HG03342 (cell line): ENCODE results near the gene NRARP.

Source experiments
- ATAC-seq: cut with Tn5 transposase; IDR thresholded peaks from one replicate; pipeline ENCODE4 v1.9.1; 2021; ENCODE audit warnings: mild to moderate bottlenecking, moderate library complexity; ENCODE audit not compliant: unreplicated experiment

Gene NRARP

DNA sequence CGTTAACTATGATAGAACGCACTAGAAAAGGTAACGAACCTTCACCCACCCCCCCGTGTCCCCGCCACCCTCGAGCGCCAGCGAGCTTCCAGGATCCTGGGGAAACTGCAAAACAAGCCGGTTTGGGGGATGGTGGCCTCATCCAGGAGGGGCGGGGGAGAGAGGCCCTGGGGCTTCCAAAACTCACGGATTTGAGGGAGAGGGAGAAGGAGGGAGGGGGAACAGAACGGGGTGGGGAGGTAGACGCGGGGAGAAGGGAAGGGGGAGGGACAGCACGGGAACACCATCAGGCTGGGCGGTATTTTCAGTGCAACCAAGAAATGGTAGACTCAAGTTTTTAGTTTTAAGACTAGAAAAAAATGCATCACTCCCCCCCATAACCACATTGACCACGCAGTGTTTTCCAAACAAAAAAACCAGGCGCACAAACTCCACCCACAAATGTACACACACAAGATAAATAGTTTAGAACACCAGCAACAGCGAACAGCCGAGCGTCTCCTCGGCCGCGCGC lies 1.4 kb downstream of the NRARP start:
- no peak for ATAC-seq

DNA sequence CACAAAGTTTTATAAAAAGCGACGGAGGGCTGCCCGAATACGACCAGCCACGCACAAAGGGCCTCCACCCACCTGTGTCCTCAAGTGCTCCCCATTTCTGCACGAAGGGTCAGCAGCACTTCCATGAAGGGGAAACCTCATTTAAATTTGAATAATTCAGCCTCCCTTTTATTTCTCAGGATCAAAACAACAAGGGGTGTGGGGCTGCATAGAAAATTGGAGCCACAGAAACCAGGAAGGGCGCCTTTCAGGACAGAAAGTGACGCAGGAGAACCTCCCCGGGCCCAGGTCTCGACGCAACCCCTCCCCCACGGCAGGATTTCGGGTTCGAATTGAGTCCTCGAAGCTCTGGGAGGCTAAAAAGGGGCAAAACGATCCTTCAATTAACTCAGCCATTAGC lies 2.1 kb downstream of the NRARP start:
- no peak for ATAC-seq

DNA sequence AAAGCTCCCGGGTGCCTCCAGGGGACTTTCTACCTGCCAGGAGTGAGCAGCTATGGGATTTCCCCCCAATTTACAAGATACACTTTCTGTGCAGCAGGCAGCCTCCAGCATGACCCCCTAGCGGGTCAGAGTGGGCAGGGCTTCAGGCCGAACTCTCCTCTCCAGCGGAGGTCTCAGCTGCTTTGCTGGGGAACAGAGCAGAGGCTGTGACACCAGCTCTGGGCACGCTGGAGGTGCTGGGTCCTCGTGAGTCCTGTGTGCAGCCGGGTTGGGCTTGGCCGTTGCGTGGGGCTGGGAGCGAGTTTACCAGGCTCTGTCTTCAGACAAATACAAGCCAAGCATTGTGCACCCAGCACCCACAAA lies 2.9 kb downstream of the NRARP start:
- ATAC-seq = no peak

DNA sequence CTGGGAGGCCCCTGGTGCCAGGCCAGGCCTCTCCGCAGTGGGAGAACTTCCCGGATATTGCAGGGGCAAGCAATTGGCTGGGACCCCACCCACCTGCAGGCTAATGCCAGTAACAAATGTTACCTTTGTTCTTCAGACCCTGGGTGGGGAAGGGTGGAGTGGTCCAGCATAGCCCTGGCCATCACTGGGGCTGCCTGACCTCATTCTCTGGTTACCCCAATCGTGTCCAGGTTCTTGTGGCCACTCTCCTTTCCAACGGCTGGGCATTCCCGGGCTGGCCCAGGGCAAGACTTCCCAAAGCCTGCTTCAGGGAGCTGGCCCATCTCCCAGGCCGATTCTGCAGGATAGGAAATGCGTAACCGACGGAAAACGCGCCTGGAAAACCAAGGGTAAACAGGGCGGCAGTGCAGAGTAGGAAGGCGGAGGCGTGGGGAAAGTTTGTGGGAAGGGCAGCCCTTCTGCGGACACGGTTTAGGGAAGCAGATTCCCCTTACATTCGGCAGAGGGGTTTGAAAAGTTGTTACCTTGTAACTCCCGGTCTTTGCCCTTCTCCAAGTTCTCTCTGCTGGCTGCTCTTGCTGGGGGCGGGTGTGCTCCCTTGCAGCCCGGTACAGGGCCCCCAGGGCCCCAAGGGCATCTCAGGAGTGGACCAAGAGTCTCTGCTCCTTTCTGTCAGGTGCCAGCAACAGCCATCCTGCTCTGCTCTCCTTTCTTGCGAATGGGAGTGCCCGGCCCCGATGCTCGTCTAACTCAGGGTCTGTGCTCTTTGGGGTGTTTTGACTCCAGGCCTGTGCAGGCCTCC lies 3.5 kb downstream of the NRARP start:
- ATAC-seq = no peak

DNA sequence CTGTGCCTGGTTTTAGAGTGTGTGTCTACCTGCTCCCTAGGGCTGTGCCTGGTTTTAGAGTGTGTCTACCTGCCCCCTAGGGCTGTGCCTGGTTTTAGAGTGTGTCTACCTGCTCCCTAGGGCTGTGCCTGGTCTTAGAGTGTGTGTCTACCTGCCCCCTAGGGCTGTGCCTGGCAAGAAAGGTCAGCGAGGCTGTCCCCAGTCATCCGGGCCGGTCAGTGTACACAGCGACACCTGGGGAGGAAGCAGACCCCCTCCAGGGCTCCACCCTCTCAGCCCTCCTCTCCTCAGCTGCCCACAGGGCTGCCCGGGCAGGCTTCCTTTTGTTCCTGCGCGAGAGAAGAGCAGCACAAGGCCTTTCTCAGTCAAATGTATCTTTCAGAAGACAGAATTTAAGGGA lies 4.1 kb downstream of the NRARP start:
- no peak for ATAC-seq

DNA sequence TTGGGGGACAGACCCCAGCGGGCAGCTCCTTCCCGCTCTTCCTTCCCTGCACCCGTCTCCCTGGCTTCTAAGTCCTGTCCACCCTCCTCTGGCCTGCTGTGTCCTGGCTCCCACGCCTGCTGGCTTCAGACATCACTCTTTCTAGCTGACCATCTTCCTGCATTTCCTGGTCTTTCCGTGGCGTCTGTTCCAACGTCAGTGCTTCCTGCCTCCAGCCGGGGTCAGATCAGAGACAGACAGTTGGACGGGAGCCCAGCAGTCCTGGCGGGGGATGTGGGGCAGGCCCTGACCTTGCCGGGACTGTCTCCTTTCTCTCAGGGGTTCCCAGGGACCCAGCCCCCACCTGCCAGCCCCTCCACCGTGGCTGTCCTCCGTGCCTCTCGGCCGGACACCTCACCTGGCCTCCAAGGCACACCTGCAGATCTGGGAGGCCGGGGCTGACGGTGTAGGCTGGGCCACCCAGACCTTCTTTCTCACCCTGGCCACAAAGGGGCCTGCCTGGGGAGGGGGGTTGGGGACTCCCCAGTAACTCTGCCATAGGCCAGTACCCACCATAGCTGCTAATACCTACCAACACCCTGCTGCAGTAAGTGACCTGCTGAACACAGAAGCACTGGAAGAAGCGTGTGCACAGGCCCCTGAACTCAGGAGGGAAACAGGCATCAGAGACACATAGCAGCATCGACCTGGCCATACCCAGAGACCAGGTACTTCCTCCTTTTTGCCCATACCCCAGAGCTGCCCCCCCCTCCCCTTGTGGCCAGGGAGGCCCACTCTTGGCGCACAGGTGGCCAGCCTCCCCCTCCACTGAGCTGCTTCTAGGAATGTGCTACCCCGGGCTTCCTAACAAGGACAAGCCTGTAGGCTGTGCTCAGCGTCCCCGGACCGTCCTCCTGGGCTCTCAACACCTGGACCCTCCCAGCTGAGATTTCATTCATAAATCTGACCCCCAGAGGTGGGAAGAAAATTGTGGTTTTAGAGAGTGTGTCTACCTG lies 5.1 kb downstream of the NRARP start:
- no peak for ATAC-seq

DNA sequence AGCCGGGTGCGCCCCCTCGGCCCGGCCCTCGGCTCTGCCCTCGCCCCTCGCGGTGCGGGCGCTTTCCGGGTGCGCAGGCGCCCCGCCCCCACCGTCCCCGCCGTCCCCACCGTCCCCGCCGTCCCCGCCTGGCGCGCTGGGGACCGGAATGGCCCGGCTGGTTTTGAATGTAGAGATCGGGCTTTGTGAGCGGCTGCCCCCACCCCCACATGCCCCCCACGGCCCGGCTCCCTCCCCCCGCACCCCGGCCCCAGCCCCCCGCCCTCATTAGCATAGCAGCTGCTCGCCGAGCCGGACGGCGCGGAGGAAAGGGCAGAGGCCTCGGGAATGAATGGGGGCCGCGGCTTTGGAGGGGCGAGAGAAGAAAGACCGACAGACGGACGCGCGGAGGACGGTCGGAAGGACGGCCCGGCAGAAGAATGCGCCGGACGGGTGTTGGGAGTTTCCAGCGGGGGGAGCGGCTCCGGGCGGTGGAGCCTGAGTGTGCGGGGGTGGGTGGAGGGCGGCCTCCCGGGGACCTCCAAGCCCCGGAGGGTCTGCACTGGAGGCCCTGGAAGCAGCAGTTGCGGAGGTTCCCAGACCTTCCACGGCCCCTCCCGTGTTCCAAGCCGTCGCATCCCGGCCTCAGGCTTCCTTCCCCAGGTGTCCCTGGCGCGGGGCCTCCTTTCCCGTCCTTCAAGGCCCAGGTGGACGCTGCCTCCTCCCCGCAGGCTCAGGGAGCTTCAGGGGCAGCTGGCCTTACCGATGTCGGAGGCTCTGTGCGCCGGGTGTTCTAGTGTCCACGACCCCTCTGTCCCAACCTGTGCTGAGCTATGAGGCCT lies 6.0 kb downstream of the NRARP start:
- ATAC-seq = no peak

DNA sequence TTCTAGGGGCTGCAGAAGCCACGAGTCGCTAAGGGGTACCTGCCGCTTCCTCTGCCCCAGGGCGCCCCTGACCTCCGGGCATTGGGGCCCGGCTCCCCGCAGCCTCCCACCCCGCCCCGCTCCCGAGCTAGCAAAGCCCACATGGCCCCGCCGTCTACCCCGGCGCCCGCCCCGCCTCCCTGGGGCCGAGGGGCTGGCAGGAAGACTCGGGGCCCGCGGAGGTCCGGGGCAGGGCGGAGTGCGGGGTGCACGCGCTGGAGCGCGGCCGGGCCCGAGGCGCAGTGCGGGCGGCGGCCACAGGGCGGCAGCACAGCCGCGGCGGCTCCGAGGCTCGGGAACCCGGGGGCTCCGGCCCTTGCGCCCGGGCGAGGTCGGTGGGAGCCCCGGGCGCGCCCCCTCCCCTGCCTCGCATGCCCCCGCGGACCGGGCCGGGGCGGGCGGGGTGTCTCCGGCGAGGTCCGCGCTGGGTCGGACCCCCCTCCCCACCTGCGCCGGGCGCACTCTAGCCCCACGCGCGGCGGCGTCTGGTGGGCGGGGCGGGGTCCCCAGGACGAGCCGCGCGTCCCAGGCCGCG lies 6.7 kb downstream of the NRARP start:
- ATAC-seq = peak; percentile 62

DNA sequence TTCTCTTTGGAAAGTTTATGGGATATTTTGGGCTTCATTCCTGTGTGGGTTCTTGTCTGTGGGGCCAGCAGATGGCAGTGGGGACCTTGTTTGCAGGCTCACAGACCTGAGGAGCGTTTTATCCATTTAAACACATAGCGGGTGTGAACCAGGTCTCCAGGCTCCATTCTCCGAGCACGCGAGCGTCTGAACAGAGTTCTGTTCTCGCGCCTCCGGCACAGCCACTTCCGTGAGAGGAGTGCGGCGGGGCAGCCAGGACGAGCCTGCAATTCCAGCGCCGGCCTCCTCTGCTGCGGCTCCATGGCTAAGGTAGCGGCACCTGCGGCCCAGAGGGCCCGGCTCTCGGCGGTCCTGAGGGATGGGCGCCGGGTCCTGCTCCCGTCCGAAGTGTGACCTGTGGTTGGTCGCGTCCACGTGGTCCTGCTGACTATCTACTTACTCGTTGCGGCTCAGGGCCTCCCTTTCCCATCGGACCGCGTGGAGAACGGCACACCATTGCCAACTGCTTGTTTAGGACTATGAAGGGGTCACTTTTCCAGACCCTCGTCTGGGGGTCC lies 7.3 kb downstream of the NRARP start:
- ATAC-seq = no peak

DNA sequence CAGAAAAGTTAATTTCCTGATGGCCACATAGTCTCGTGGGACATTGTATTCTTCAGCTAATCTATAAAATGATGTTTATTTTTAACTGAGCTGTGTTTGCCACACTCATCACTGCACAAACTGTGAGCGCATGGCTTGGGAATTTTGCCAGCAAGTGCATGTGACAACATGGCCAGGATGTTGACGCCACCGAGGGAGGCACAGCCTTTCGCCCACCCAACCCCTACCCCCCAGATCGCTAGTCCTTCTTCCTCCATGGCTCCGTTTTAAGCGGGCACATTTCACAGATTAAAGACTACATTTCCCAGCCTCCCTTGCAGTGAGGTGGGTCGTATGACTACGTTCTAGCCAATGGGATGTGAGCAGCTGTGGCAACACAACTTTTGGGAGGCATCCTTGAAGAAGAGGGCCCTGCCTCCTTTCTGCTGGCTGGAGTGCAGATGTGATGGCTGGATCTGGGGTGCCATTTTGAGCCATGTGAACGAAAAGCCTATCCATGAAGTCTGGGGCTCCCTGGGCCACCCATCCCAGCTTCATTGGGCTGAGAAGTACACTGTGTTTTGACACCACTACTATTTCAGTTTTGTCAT lies 7.9 kb downstream of the NRARP start:
- ATAC-seq = no peak

DNA sequence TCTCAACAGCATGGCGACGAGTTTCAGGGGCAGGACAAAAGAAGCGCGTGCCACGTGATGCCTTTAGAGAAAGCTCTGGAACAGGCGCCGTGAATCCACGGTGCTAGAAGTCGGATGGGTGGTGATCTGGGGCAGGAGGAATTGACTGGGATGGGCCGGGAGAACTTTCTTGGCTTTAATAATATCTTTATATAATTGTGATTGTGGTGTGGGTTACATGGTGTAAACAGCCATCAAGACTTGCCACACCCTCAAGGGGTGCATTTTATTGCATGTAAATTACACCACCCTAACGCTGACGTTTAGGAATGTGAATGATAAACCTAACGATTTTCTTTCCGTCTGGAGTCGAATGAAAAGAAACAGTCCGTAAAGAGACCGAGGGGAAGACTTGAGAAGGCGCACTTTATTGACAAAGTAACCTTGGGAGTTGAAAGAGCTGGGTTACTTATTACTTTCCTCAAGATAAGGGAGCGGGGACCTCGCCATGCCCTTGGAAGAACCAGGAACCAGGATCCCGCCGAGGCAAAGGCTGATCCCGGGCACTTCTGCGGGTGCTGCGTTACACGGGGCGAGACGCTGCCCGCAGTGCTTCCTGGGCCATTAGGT lies 8.5 kb downstream of the NRARP start:
- no peak for ATAC-seq

DNA sequence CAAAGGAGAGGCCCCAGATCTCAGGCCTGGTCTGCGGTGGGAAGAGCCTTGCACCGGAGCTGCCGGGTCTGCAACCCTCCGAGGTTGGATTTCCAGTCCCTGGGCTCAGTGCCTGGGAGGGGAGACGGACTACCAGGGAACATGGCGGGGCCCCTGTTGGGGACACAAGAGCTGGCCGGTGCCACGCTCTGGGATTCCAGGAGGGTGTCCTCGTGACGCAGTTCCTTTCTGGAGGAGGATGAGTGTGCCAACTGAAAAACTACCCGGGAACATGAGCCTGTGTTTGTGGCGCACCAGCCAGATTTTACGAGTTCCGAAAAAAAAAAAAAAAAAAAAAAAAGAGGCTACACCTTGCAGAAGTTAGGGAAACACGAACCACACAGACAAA lies 9.0 kb downstream of the NRARP start:
- ATAC-seq = no peak

DNA sequence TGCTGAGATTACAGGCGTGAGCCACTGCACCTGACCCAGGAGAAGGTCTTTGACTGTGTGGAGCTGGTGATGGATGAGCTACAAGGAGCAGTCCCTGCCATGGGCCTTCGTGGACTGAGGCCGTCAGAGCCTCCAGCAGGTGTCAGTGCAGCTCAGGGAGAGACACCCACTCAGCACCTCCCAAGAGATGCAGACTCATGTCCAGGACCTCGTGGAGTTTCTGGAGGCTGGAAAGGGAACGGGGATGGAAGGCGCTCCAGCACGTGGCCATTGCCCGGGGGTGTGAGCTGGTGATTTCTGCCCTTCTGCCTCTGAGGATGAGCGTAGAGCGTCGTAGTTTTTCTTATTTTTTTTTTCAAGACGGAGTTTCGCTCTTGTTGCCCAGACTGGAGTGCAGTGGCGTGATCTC lies 15.1 kb downstream of the NRARP start:
- ATAC-seq = peak; percentile 23

DNA sequence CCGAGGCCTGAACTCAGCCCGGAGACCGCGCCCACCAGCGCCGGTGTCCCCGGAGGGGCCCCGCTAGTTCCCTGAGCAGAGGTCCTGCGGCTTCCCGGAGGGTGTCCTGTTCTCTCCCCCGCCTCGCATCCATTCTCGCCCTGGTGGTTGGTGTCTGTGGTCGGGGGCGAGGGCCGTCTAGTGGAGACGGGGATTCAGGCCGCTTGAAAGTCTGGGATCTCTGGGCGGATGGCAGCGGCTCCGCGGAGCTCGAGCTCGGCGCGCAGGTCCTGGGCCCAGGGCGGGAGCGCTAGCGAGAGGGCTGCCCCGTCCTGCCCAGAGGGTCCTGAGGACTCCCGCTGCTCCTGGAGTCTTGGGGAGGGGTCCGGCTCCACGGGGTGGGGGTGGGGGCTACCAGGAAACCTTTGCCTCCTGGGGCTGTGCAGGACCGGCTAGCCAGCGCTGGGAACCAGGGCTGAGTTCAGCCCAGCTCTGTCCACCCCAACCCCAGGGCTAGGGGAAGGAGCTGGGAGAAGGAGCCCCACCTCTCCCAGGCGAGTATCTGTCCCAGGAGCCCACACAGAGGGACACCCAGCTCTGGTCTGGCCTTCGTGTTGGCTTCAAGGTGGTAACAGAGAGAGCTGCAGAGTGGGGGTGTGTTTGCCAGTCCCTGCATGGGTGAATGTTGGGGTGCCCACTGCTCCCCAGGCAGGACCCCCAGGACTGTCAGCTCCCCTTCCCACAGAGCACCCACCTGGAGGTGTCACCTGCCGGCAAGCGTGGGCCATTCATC lies 20.5 kb downstream of the NRARP start:
- no peak for ATAC-seq

DNA sequence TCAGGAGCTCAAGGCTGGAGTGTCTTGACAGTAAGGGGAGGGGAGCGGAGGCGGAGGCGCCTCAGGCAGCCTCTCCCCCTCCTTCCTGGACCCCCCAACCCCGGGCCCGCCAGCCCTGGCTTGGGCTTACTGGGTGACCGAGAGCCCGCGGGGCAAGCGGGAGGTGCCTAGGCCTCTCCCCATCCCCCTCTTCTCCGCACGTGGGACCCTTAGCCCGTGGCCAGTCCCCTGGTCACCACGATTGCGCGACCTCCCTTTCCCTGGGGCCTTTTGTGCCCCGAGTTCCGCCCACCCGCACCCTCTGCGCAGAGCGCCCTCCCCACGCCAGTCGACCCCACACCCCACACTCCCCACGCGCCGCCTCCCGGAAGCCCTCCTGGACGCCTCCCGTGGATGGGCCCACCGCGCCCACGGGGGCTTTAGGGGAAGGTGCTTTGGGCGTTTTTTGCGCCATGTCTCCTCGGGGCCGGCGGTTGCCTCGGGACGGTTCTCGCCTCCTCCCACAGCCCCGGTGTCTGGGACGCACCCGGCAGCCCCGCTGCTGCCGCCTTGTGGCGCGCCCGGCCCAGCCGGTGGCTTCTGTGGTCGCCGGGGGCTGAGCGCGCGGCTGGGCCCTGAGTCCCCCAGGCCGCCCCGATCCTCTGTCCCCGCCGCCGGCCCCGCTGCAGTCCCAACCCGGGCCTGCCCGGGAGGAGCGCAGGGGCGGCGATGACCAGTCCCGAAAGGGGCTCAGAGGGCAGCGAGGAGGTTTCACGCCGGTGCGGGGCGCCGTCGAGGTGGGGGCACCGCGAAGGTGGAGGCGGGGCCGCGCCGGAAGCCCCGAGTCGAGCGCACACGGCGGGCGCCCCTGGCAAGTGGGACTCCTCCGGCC lies 21.4 kb downstream of the NRARP start:
- ATAC-seq = no peak

DNA sequence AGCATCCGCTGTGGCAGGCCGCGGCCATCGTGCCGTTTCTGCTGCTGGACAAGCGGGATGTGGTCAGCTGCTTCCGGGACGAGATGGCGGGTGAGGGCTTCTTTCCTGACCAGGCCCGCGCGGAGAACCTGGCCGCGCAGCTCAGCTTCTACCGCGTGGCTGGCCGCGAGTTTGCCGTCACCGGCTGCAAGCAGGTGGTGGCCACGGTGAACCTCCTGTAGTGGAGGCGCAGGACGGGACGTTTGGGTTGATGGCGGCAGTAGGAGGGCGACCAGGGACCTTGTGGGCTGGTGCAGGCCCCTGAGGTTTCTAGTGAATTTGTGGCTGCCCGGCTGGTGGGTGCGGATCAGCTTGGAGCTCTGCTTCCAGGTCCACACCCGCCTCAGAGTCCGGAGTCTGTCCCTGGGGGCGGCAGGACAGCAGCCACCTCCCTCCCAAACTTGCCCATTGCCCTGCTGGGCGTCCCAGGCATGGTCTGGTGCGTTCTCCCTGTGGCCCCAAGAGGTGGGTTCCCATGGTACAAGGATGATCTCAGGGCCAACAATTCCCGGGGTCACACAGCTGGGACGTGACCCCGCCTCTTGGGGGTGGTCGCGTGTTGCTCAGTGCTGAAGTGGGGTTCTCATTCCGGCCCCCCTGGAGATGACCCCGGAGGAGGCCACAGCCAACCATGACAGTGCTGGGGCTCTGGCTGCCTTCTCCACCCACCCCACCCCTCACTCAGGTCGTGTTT lies 22.2 kb downstream of the NRARP start:
- no peak for ATAC-seq
